Activated CD4-positive, alpha-beta memory T cell treated with anti-CD3 and anti-CD28 coated beads, Interleukin-2, amount 10 ng/mL, durations not matched to agents 7 days and 5 days (primary cell): ENCODE data around the gene VAPB. TPM values are rescaled to one million over a fixed set of nuclear protein-coding genes. Genes with fewer than 3 reads are reported as not detected.

Source experiments
- CTCF ChIA-PET: fragments of 350-600 bp; sonication (Branson Sonifier 250); formaldehyde crosslinking; loops from one replicate; lab custom pipeline; 2021; ENCODE audit warnings: antibody characterized with exemption, inconsistent platforms; lab: Charles Lee
- POLR2A ChIA-PET: fragments of 350-600 bp; sonication (Branson Sonifier 250); formaldehyde crosslinking; loops from one replicate; lab custom pipeline; 2021; ENCODE audit warnings: antibody characterized with exemption; lab: Charles Lee
- DNase-seq: peaks from one replicate; pipeline ENCODE4 v3.0.0-alpha.2; 2020
- H3K27ac Mint-ChIP-seq: one replicate; pipeline ENCODE4 v1.8.0; 2021; ENCODE audit warnings: mild to moderate bottlenecking, mixed read lengths
- H3K27me3 Mint-ChIP-seq: one replicate; pipeline ENCODE4 v1.8.0; 2021; ENCODE audit warnings: mixed read lengths
- H3K36me3 Mint-ChIP-seq: one replicate; pipeline ENCODE4 v1.8.0; 2021; ENCODE audit warnings: low read depth, mixed read lengths
- H3K4me1 Mint-ChIP-seq: one replicate; pipeline ENCODE4 v1.8.0; 2021; ENCODE audit warnings: mixed read lengths
- H3K4me3 Mint-ChIP-seq: one replicate; pipeline ENCODE4 v1.8.0; 2021; ENCODE audit warnings: mild to moderate bottlenecking, mixed read lengths
- H3K9me3 Mint-ChIP-seq: one replicate; pipeline ENCODE4 v1.8.0; 2021; ENCODE audit warnings: mixed read lengths
- total RNA-seq, 2 experiments: library from RNA; stranded (reverse); gene quantifications; one replicate each; pipeline ENCODE4 v1.2.3, GENCODE V29; 2021

The VAPB gene
- total RNA-seq, 2 experiments from 2014 or later: 31.3 to 31.5 TPM

DNA sequence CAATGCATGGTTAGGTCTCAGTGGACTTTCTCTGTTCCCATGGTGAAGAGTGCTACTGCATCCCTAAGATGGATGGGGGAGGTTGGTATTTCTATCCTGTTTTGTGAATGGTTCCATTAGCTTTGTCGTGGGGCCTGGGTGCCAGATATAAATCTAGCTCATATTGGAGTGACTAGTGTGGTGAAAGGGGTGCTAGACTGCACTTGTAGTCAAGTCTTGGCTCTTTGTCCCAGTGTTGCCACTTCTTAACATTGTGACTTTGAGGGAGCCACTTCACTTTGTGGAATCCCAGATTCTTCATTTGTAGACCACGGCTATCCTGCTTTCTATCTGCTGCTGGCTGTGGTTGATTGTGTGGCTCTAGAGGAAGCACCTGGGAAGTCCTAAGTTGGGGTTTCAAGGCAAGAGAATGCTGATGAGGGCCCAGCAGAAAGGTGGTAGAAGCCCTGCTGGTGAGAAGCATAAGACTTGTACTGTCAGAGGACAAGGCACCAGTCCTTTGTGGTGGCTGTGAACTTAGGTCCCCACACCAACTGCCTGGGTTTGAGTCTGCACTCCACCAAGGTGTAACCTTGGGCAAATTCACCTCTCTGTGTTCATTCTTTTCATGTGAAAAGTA is 44.1 kb downstream of the VAPB start:
- H3K4me3 Mint-ChIP-seq: no peak overlapping the region
- ChIA-PET POLR2A (interaction anchor here (1.4 kb wide), 1 partner anchor 11 kb away, joined by 3 read pairs; no protein-coding TSS in a partner anchor), CTCF (interaction anchor here (1.6 kb wide), 1 partner anchor 15 kb away, joined by 5 read pairs; no protein-coding TSS in a partner anchor)

DNA sequence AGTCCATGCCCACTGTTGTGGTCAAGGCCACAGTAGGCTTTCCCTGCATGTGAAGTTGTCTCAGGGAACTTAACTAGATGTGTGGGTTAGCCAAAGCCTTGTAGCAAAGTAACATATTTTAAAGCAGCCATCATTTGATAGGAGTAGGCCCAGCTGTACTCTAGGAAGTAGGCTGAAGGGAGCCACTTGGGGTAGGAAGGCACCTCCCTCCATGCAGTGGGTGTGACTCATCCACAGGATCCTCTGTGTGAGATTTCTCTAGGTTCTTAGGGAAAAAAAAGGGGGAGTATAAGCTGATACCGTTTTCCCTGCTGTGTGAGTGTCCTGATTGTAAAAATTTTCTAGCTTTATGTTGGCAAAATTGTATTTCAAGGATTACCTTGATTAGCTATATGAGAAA is 44.7 kb downstream of the VAPB start:
- Mint-ChIP-seq H3K4me1 (peaks cover 28% of the 10 kb centered on the region), H3K9me3 (no peaks in the 10 kb centered on the region), H3K27me3 (no peaks in the 10 kb centered on the region), H3K27ac (no peak overlapping the region), H3K36me3 (peaks cover 39% of the 10 kb centered on the region), H3K4me3 (no peak overlapping the region)
- DNase-seq: no peak
- ChIA-PET CTCF (interaction anchor here (1.6 kb wide), 1 partner anchor 14 kb away, joined by 5 read pairs; no protein-coding TSS in a partner anchor), POLR2A (no interaction called here)

More for the DNA sequence above, 44.1 kb downstream of the VAPB start:
- Mint-ChIP-seq H3K27ac (no peak overlapping the region), H3K27me3 (no peaks in the 10 kb centered on the region), H3K36me3 (peaks cover 34% of the 10 kb centered on the region), H3K9me3 (no peaks in the 10 kb centered on the region), H3K4me1 (peaks cover 25% of the 10 kb centered on the region)
- no peak for DNase-seq

DNA sequence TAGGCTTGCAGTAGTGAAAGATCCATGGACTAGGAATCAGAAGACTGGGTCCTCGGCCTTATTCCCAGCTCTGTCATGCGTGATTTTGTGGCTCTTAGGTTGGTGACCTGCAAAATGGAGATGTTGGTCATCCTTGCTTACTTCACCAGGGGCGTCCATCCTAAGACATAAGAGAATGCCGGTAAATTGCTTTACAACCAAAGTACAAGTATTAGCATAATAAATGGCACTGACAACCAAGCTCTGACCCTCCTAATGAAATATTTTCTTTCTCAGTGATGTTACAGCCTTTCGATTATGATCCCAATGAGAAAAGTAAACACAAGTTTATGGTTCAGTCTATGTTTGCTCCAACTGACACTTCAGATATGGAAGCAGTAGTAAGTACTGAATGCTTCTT is 45.3 kb downstream of the VAPB start:
- H3K27ac Mint-ChIP-seq: no peak overlapping the region
- no peaks in the 10 kb centered on the region for H3K27me3 Mint-ChIP-seq
- DNase-seq: no peak
- H3K9me3 Mint-ChIP-seq: no peaks in the 10 kb centered on the region
- POLR2A ChIA-PET: no interaction called here
- H3K36me3 Mint-ChIP-seq: peaks cover 43% of the 10 kb centered on the region
- H3K4me3 Mint-ChIP-seq: no peak overlapping the region
- CTCF ChIA-PET: interaction anchor here (1.6 kb wide), 1 partner anchor 13 kb away, joined by 5 read pairs; no protein-coding TSS in a partner anchor
- H3K4me1 Mint-ChIP-seq: peaks cover 30% of the 10 kb centered on the region

DNA sequence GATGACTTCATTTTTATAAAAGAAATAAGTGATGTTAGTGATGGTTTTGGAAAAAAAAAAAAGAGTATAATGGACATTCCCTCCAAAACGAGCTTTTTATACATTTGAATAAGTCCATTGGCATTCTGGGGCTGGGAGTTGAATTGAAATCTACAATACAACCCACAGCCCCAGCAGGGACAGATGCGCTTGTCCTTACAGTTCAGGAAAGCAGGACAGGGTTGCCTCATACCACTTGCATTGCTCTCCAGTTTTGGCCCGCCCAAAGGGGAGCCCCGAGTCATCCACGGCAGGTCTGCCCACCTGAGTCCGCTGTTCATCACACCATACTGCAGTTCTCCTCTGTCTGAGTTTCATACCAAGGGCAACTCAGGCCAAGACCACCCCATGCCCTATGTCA is 46.2 kb downstream of the VAPB start:
- Mint-ChIP-seq H3K4me3 (no peak overlapping the region), H3K27me3 (no peaks in the 10 kb centered on the region), H3K27ac (no peak overlapping the region), H3K9me3 (no peaks in the 10 kb centered on the region), H3K36me3 (peaks cover 49% of the 10 kb centered on the region), H3K4me1 (peaks cover 30% of the 10 kb centered on the region)
- DNase-seq: no peak
- ChIA-PET CTCF (no interaction called here), POLR2A (no interaction called here)

DNA sequence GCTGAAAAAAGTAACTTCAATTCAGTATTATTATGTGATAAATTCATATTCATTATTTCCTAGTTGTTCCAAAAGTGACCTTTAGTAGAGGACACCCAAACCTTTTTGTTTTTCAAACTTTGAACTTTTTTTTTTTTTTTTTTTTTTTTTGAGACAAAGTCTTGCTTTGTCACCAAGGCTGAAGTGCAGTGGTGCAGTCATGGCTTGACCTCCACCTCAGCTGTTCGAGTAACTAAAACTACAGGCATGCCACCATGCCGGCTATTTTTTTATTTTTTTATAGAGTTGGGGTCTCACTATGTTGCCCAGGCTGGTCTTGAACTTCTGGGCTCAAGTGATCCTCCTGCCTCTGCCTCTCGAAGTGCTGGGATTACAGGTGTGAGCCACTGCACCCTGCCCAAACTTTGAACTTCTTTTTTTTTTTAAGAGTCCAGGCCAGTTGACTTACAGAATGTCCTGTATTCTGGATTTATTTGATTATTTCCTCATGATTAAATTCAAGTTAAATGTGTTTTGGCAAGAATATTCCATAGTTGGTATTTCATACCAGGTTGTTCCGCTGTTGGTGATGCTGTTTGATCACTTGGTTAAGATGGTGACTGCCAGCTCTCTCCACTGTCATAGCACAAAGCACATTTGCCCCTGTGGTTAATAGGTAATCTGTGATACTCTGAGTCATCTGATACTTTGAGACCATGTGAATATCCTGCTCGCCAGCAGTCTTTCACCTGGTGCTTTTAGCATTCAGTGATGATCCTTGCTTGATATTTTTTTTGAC is 48.0 kb downstream of the VAPB start:
- H3K27ac Mint-ChIP-seq: no peak overlapping the region
- ChIA-PET POLR2A (no interaction called here), CTCF (no interaction called here)

DNA sequence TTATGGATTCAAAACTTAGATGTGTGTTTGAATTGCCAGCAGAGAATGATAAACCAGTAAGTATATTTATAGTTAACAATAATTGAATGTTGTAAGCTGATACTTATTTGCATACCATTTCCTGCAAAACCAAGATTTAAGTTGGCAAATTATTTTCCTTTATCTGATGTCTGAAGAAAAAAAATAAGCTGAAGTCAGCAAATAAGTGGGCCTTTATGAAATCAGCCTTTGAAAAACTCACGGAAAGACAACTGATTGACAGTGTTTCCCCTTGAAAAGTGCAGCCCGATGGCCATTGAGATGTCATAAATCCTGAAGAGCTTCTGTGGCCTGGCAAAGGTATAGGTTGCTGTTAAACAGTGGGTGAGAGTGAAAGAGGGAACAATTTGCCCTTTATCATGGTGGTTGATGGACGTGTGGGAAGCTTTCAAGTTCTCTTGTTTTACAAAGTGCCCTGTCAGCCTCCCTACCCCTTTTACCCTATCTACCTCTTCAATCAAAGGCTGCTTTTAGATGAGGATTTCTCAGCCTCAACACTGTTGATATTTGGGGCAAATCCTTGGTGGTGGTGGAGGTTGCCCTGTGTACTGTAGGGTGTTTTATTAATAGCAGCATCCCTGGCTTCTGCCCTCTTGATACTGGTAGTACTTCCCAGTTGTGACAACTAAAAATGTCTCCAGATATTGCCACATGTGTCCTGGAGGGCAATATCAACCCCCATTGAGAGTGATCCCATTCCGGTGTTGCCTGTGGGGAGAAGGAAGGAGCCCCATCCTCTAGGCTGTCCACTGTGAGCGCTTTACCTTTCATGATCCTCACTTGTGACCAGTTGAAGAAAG is 50.2 kb downstream of the VAPB start:
- Mint-ChIP-seq H3K27me3 (no peaks in the 10 kb centered on the region), H3K4me3 (no peak overlapping the region), H3K27ac (no peak overlapping the region), H3K36me3 (peaks cover 51% of the 10 kb centered on the region), H3K9me3 (no peaks in the 10 kb centered on the region), H3K4me1 (peaks cover 17% of the 10 kb centered on the region)
- ChIA-PET POLR2A (no interaction called here), CTCF (interaction anchor here (1.2 kb wide), 1 partner anchor 24 kb away, joined by 6 read pairs; no protein-coding TSS in a partner anchor)
- no peak for DNase-seq

More for the DNA sequence above, 48.0 kb downstream of the VAPB start:
- Mint-ChIP-seq H3K9me3 (no peaks in the 10 kb centered on the region), H3K4me3 (no peak overlapping the region), H3K27me3 (no peaks in the 10 kb centered on the region), H3K36me3 (peaks cover 45% of the 10 kb centered on the region), H3K4me1 (peaks cover 27% of the 10 kb centered on the region)
- DNase-seq: no peak

DNA sequence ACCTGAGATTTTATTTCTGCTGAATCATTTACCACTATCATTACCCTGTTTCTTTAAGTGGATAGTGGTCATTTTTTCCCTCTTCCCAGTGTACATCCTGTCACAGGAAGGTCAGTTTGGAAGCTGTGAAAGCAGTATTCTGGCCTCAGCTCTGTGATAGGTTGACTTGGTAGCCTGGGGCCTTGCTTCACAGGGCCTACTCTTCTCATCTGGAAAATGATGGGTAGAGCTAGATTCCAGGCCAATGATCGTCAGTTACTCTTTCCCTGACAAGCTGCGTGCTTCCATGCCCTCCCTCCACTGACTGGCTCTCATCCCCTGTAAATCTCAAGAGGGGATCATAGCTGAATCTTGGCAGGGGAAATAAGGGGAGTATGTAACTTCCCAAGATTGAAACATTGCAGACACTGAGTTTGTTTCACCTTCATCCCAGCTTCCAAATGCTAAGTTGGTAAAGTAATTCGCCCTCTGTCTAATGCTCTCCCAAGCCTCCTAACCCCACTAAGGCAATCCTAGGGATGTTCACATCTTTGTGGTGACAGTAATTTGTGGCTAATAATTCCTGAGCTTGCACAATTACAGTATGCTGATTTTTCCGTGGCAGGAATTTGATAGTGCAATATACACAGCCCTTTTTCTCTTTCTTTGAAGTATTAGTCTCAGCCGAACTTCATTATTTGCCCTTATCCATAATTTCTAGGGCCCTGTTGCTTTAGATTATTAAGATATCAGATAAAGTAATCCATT is 51.2 kb downstream of the VAPB start:
- ChIA-PET CTCF (no interaction called here), POLR2A (no interaction called here)
- H3K36me3 Mint-ChIP-seq: peaks cover 59% of the 10 kb centered on the region
- no peaks in the 10 kb centered on the region for H3K27me3 Mint-ChIP-seq
- no peaks in the 10 kb centered on the region for H3K9me3 Mint-ChIP-seq
- H3K4me1 Mint-ChIP-seq: peaks cover 17% of the 10 kb centered on the region
- H3K4me3 Mint-ChIP-seq: no peak overlapping the region
- no peak overlapping the region for H3K27ac Mint-ChIP-seq
- DNase-seq: no peak

DNA sequence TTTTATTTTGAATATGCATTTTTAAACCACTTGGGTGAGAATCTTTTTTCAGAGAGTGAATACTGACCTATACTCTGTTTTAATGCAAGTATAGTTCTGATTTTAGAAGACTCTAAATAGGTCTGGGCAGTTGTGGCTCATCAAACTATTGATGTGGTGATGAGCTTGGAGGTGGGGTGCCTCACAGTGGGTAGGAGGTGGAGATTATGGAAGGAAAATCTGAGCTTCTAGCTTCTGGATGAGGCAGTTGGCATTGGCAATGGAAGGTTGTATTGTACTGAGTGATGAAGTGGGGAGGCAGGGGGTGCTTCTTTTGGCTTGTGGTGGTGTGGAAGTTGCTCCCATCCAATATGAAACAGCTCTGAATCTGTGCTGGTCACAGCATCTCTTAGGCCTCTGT is 52.7 kb downstream of the VAPB start:
- Mint-ChIP-seq H3K36me3 (peaks cover 53% of the 10 kb centered on the region), H3K4me3 (no peak overlapping the region), H3K4me1 (peaks cover 15% of the 10 kb centered on the region), H3K27ac (no peak overlapping the region), H3K9me3 (no peaks in the 10 kb centered on the region), H3K27me3 (no peaks in the 10 kb centered on the region)
- CTCF ChIA-PET: interaction anchor here (0.6 to 1.1 kb wide), 2 partner anchors 9 to 670 kb away, joined by 3 to 4 read pairs; no protein-coding TSS in a partner anchor
- DNase-seq: no peak
- POLR2A ChIA-PET: interaction anchor here (0.6 to 0.8 kb wide), 2 partner anchors 53 to 940 kb away, joined by 3 to 5 read pairs; partner anchors contain the start of gene VAPB

DNA sequence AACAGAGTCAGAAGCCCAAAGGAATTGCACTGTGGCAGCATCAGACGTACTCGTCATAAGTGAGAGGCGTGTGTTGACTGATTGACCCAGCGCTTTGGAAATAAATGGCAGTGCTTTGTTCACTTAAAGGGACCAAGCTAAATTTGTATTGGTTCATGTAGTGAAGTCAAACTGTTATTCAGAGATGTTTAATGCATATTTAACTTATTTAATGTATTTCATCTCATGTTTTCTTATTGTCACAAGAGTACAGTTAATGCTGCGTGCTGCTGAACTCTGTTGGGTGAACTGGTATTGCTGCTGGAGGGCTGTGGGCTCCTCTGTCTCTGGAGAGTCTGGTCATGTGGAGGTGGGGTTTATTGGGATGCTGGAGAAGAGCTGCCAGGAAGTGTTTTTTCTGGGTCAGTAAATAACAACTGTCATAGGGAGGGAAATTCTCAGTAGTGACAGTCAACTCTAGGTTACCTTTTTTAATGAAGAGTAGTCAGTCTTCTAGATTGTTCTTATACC is 55.8 kb downstream of the VAPB start:
- peaks cover 2% of the 10 kb centered on the region for H3K4me1 Mint-ChIP-seq
- no peak overlapping the region for H3K27ac Mint-ChIP-seq

DNA sequence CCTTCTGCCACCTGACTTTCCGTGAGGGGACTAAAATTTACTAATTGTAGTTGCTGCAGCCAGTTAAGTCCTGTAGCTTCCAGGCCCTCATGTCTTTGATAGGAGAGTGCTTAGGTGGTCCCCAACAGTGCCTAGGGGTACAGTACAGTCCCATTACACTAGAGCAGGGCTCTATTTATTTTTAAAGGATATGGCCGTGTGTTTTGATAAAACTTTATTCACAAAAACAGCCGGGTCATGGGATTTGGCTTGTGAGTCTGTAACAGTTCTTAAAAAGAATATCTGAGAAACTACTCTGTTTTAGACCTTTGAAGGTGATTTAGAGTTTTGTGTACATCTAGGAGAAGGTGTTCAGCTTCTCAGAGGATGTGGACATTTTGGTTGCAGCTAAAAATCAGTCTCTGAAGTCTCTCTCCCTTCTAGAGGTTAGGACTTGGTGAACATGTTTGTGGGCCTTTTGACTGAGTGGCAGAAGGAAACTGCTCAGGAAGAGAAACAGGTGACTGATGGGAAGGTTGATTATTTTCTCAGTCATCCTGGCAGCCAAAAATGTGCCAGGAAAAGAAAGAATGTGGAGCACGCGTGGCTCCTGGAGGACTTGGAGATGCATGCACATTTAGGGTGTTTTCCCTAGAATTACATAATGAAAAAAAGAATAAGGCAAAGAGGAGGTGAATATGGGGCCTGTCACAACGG is 57.4 kb downstream of the VAPB start:
- peaks cover 48% of the 10 kb centered on the region for H3K36me3 Mint-ChIP-seq
- CTCF ChIA-PET: interaction anchor here (2.1 to 2.9 kb wide), 3 partner anchors 201 to 212 kb away, joined by 9 to 10 read pairs (median 10); no protein-coding TSS in a partner anchor
- H3K9me3 Mint-ChIP-seq: no peaks in the 10 kb centered on the region
- no peaks in the 10 kb centered on the region for H3K27me3 Mint-ChIP-seq
- DNase-seq: no peak
- H3K4me3 Mint-ChIP-seq: no peak overlapping the region
- POLR2A ChIA-PET: no interaction called here
- H3K27ac Mint-ChIP-seq: no peak overlapping the region
- H3K4me1 Mint-ChIP-seq: peaks cover 2% of the 10 kb centered on the region

More for the DNA sequence above, 55.8 kb downstream of the VAPB start:
- ChIA-PET POLR2A (no interaction called here), CTCF (no interaction called here)
- no peaks in the 10 kb centered on the region for H3K9me3 Mint-ChIP-seq
- H3K4me3 Mint-ChIP-seq: no peak overlapping the region
- no peak for DNase-seq
- H3K27me3 Mint-ChIP-seq: no peaks in the 10 kb centered on the region
- H3K36me3 Mint-ChIP-seq: peaks cover 46% of the 10 kb centered on the region

DNA sequence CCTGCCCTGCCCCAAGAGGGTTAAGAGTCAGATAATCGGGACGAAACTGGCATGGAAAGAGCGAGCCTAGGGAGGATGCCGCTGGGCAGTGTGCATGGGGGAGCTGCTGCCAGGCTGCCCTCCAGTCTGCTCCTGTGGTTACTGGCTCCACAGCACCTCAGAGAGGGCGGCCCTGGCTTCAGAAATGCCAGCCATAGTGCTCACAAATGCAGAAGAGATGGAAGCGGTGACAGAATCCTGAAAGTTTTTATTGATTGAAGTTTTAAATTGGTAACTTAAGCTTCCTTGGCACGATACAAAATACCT is 57.9 kb downstream of the VAPB start:
- peaks cover 2% of the 10 kb centered on the region for H3K4me1 Mint-ChIP-seq
- H3K9me3 Mint-ChIP-seq: no peaks in the 10 kb centered on the region
- no peak overlapping the region for H3K27ac Mint-ChIP-seq
- CTCF ChIA-PET: interaction anchor here (0.8 to 2.9 kb wide), 7 partner anchors 13 to 238 kb away, joined by 3 to 10 read pairs (median 5); partner anchors contain the start of gene VAPB
- POLR2A ChIA-PET: interaction anchor here (1.1 kb wide), 1 partner anchor 10 kb away, joined by 3 read pairs; no protein-coding TSS in a partner anchor
- H3K27me3 Mint-ChIP-seq: no peaks in the 10 kb centered on the region
- H3K36me3 Mint-ChIP-seq: peaks cover 51% of the 10 kb centered on the region
- no peak overlapping the region for H3K4me3 Mint-ChIP-seq
- no peak for DNase-seq
